ENCODE measurements around the gene MYO18A. TPM values are rescaled to one million over a fixed set of nuclear protein-coding genes. Genes with fewer than 3 reads are reported as not detected.
"Not testable (repeated sequence)": the region's sequence is repeated elsewhere in the genome, so short reads cannot be mapped to it uniquely, and the experiment has no call there.

MYO18A gene
- total RNA-seq, 2 experiments from 2014 or later: 23.8 to 25.0 TPM

DNA sequence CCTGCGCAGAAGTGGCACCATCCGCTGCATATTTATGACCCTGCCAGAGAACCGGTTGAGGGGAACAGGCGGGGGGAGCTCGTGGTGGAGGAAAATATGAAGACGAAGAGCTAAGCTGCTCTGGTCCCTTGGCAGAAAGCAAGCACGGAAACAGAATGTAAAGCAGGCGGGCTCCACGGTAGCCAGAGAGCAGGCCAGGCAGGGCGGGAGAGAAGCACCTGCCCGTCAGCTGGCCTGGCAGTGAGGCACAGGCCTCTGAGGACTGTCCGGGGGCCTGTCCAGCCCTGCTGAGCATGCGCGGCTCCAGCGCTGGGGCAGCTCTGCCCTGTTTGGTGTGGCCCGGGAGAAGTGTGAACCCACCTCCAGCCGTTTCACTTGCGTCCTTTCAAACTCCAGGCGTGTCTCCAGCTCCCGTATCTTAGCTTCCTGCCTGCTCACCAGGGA is 90.6 kb downstream of the MYO18A start:
- H3K27me3 Mint-ChIP-seq (ENCODE audit: low read depth): no peaks in the 10 kb centered on the region
- intact Hi-C loops (cut with micrococcal nuclease): no loop called here
- H3K9me3 Mint-ChIP-seq: no peaks in the 10 kb centered on the region
- no peaks in the 10 kb centered on the region for H3K4me1 Mint-ChIP-seq (ENCODE audit: low read depth)
- H3K36me3 Mint-ChIP-seq (ENCODE audit: low read depth): peaks cover 3% of the 10 kb centered on the region
- CTCF ChIA-PET: interaction anchor here (2.5 to 3.4 kb wide), 2 partner anchors 28 to 124 kb away, joined by 11 to 21 read pairs; no protein-coding TSS in a partner anchor
- DNase-seq: no peak
- H3K27ac Mint-ChIP-seq: no peak overlapping the region
- H3K4me3 Mint-ChIP-seq: no peak overlapping the region

DNA sequence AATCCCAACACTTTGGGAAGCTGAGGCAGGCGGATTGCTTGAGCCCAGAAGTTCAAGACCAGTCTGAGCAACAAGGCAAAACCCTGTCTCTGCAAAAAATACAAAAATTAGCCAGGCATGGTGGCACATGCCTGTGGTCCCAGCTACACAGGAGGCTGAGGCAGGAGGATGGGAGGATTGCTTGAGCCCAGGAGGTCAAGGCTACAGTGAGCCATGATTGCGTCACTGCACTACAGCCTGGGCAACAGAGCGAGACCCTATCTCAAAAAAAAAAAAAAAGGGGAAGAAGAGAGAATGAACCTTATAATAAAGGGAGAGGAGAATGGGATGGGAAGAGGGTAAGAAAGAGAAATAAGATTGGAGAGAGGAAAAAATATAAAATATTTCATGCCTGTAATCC is 91.4 kb downstream of the MYO18A start:
- H3K36me3 Mint-ChIP-seq (ENCODE audit: low read depth); CTCF ChIA-PET; H3K4me3 Mint-ChIP-seq; intact Hi-C loops (cut with micrococcal nuclease); H3K4me1 Mint-ChIP-seq (ENCODE audit: low read depth); H3K27ac Mint-ChIP-seq; H3K9me3 Mint-ChIP-seq; DNase-seq; H3K27me3 Mint-ChIP-seq (ENCODE audit: low read depth): not testable (repeated sequence)

DNA sequence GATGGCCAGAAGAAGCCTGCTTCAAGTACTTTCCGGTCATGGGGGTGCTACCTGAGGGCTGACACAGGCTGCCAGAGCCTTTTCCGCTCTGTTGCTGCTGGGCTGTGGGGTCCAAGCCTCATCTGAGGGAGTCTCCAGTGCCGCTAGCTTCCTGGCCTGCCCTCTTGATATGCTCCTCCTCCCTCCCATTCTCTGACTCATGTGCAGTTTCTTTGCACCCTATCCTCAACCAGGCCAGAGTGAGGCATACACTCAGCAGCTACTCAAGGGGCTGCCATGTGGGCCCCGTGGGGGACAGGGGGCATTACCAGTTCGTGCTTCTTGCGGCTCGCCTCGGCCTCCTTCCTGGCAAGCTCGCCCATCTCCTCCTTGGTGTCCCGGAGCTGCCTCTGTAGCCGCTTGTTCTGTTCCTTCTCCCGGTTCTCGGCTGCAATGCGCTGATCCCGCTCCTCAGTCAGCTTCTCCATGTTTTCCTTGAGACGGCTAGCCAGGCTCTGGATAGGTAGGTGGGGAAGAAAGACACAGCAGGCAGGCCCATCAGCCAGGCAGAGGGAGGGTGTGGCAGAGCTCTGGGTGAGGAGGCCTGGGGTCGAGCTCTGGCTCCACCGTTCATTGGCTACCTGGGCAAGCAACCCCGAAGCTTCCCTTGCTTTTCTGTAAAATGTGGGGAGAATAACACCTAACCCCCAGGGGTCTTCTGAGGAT is 93.4 kb downstream of the MYO18A start:
- Mint-ChIP-seq H3K4me3 (no peak overlapping the region), H3K9me3 (no peaks in the 10 kb centered on the region), H3K27me3 (ENCODE audit: low read depth) (no peaks in the 10 kb centered on the region), H3K4me1 (ENCODE audit: low read depth) (no peaks in the 10 kb centered on the region), H3K27ac (no peak overlapping the region), H3K36me3 (ENCODE audit: low read depth) (peaks cover 2% of the 10 kb centered on the region)
- intact Hi-C loops (cut with micrococcal nuclease): no loop called here
- DNase-seq: no peak
- CTCF ChIA-PET: interaction anchor here (1.6 kb wide), 1 partner anchor 25 kb away, joined by 5 read pairs; no protein-coding TSS in a partner anchor

DNA sequence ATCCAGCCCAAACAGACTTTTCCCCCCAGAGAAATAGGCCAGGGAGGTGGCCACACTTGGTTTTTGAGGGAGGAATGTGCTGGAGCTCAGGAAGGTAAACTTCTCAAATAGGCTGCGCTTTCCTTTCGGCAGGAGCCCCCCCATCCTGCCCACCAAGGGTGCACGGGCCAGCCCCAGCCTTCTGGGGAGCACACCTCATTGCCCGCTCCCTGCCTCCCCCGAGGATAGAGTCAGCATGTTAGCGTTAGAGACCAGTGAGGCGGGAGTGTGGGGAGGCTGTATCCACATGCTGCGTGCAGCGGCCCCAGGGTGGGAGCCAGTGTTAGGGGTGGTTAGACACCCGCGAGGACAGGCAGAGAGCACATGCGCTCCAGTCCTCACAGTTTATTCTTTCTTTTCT is 95.0 kb downstream of the MYO18A start:
- no peak overlapping the region for H3K27ac Mint-ChIP-seq
- intact Hi-C loops (cut with micrococcal nuclease): no loop called here
- peaks cover 2% of the 10 kb centered on the region for H3K36me3 Mint-ChIP-seq (ENCODE audit: low read depth)
- H3K4me1 Mint-ChIP-seq (ENCODE audit: low read depth): no peaks in the 10 kb centered on the region
- no peak for DNase-seq
- H3K27me3 Mint-ChIP-seq (ENCODE audit: low read depth): no peaks in the 10 kb centered on the region
- no peak overlapping the region for H3K4me3 Mint-ChIP-seq
- H3K9me3 Mint-ChIP-seq: no peaks in the 10 kb centered on the region
- CTCF ChIA-PET: interaction anchor here (0.8 kb wide), 1 partner anchor 39 kb away, joined by 3 read pairs; no protein-coding TSS in a partner anchor

DNA sequence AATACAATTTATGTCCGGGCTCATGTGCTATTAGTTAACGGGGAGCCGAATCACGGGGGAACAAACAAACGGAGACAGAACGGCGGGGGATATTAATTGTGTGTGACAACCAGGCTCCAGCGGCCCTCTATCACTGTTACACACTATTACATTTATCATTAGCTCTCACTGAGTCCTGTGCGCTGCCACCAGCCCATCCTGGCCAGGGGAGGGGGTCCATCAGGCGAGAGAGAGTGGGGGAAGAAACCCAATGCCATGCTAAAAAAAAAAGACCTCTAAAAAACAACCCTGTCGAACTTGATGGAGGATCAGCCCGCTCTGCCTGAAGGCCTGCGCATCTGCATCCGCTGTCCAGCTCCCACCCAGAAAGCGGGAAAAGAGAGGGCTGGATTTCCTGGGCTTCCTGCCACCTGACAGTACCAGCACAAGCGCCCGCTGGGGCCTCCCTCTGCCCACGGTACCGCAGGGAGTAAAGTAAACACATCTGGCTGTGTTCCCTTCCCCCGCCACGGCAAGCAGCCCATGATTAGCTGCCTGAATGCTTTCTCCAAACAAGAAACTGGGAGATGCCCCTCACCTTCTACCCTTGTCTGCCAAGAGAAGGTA is 95.6 kb downstream of the MYO18A start:
- no peaks in the 10 kb centered on the region for H3K4me1 Mint-ChIP-seq (ENCODE audit: low read depth)
- no peak overlapping the region for H3K4me3 Mint-ChIP-seq
- H3K27ac Mint-ChIP-seq: no peak overlapping the region
- CTCF ChIA-PET: no interaction called here
- H3K9me3 Mint-ChIP-seq: no peaks in the 10 kb centered on the region
- intact Hi-C loops (cut with micrococcal nuclease): no loop called here
- H3K27me3 Mint-ChIP-seq (ENCODE audit: low read depth): no peaks in the 10 kb centered on the region
- no peak for DNase-seq
- H3K36me3 Mint-ChIP-seq (ENCODE audit: low read depth): peaks cover 2% of the 10 kb centered on the region

DNA sequence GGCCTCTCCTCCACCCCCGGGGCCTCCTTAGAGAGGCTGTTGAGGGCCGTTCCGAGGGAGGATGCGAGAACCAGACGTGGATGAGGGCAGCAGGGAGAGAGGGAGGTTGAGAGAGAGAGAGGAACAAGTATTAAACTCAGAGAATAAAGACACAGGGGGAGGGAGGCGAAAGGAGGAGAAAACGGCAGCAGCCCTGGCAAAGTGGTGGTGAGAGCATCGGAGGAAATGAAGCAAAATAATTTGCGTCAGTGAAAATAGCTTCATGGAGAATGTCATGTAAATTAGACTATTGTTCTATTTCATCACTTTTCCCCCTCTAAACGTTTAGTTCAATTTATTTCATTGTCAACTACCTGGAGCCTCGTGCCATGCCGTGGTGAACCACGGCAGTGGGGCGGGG is 99.2 kb downstream of the MYO18A start:
- no peaks in the 10 kb centered on the region for H3K36me3 Mint-ChIP-seq (ENCODE audit: low read depth)
- DNase-seq: no peak
- H3K9me3 Mint-ChIP-seq: no peaks in the 10 kb centered on the region
- intact Hi-C loops (cut with micrococcal nuclease): no loop called here
- no peaks in the 10 kb centered on the region for H3K4me1 Mint-ChIP-seq (ENCODE audit: low read depth)
- H3K27ac Mint-ChIP-seq: peak overlapping the region; percentile 21
- no peaks in the 10 kb centered on the region for H3K27me3 Mint-ChIP-seq (ENCODE audit: low read depth)
- H3K4me3 Mint-ChIP-seq: no peak overlapping the region
- CTCF ChIA-PET: no interaction called here

DNA sequence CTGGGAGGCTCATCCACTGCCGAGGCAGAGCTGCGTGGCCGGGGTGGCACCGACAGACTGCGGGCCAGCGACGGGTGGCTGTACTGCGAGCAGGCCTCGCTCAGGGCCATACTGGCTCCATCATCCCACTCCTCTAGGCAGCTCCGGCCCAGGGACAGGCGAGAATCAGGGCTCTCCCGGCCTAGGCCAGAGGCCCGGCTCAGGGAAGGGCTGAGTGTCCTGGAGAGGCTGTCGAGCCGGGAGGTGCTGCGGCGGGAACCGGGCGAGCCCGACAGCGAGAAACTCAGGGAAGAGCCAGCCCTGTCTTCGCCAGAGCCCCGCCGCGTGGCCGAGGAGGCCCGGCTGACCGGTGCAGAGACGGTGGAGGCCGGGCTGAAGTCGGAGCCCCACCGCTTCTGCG is 99.9 kb downstream of the MYO18A start:
- H3K27me3 Mint-ChIP-seq (ENCODE audit: low read depth): no peaks in the 10 kb centered on the region
- H3K36me3 Mint-ChIP-seq (ENCODE audit: low read depth): no peaks in the 10 kb centered on the region
- intact Hi-C loops (cut with micrococcal nuclease): no loop called here
- H3K9me3 Mint-ChIP-seq: no peaks in the 10 kb centered on the region
- no peak for DNase-seq
- no peaks in the 10 kb centered on the region for H3K4me1 Mint-ChIP-seq (ENCODE audit: low read depth)
- CTCF ChIA-PET: interaction anchor here (1.5 kb wide), 1 partner anchor 115 kb away, joined by 10 read pairs; no protein-coding TSS in a partner anchor
- H3K4me3 Mint-ChIP-seq: no peak overlapping the region
- no peak overlapping the region for H3K27ac Mint-ChIP-seq

DNA sequence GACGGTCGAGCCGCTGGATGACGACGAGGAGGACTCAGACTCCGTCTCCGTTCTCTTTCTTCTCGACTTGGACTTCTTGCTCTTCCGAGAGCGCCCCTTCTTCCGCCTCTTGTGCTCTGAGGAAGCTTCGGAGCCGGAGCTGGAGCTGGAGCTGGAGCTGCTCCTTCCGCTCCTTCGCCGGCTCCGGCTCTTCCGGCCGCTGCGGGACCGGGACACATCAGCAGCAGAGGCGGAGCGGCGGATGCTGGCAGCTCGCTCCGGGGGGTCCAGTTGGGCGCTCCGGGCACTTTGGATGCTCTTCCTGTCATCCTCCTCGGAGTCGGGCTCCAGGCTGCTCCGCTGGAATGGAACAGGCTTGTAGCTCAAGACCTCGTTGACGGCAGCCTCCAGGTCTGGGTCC is 100.3 kb downstream of the MYO18A start:
- Mint-ChIP-seq H3K36me3 (ENCODE audit: low read depth) (no peaks in the 10 kb centered on the region), H3K4me3 (no peak overlapping the region), H3K4me1 (ENCODE audit: low read depth) (no peaks in the 10 kb centered on the region), H3K27ac (no peak overlapping the region), H3K27me3 (ENCODE audit: low read depth) (no peaks in the 10 kb centered on the region), H3K9me3 (no peaks in the 10 kb centered on the region)
- DNase-seq: no peak
- intact Hi-C loops (cut with micrococcal nuclease): no loop called here
- CTCF ChIA-PET: interaction anchor here (1.1 to 1.5 kb wide), 2 partner anchors 37 to 114 kb away, joined by 6 to 10 read pairs; no protein-coding TSS in a partner anchor

DNA sequence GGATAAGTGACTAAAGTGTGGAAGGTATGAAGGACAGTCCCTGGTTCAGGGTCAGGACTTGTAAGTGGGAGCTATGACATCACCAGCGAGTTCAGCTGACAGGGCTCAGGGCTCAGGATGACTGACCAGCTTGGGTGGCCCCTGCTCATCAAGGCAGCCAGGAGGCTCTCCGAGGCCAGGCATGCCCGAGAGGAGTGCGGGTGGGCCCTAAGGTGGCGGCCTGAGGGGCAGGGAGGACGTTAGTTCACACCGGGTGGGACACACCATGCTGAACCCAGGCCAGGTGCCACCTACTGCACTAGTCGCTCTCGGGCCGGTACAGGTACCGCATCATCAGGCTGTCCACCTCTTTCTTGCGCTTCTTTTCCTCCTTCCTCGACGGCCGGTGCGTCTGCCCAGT is 100.8 kb downstream of the MYO18A start:
- Mint-ChIP-seq H3K27ac (no peak overlapping the region), H3K27me3 (ENCODE audit: low read depth) (no peaks in the 10 kb centered on the region), H3K9me3 (no peaks in the 10 kb centered on the region), H3K4me1 (ENCODE audit: low read depth) (no peaks in the 10 kb centered on the region), H3K36me3 (ENCODE audit: low read depth) (no peaks in the 10 kb centered on the region), H3K4me3 (no peak overlapping the region)
- no peak for DNase-seq
- intact Hi-C loops (cut with micrococcal nuclease): no loop called here
- CTCF ChIA-PET: interaction anchor here (1.1 to 1.5 kb wide), 2 partner anchors 37 to 114 kb away, joined by 6 to 10 read pairs; no protein-coding TSS in a partner anchor

DNA sequence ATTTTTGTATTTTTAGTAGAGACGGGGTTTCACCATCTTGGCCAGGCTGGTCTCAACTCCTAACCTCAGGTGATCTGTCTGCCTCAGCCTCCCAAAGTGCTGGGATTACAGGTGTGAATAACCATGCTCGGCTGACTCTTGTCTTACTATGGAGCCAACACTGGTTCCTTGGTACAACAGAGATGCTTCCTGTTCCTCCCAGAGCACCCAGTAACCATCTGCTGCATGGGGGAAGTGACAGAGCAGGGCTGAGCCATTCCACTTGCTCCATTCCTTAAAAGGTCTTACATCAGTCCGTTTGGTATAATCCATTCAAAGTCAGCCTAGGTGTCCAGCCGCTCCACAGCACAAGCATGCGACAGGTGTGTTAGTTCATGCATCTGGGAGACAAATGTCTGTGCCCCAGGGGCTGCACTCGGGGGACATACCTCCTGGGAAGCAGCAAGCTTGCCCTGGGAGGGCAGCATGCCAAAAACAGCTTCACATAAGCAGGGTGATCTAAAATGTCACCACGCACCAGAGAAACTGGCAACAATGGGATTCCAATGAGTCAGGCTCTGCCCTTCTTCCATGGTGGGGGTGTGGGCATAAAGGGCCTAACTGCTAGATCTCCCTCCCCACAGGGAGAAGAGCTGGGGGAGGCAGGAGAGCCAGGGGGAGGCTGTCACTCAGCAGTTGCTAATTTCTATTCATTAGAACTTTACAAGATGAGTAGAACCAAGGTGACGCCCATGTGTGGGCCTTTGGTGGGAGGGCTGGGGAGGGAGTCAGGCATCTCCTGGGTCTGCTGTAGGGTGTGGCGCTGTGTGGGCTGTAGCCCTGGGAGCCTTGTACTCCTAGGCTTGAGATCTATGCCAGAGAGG is 101.8 kb downstream of the MYO18A start:
- no peak for DNase-seq

DNA sequence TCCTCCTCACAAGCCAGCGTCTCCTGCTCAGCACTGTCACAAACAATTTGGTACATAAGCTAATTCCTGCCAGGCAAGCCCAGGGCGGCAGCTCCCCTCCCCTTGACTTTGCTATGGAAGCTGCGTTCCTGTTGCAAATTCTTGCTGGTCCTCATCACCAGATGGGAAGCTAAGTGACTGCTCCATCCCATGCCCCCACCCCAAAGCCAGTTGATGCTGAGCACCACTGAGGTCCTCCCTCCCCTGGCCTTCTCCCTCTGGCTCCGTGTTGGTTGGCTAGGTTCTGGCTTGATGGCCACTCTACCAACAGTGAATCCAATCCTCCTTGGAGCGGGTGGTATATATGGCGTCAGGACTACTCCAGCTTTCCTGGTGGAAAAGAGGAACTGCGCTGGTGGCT is 102.9 kb downstream of the MYO18A start:
- no peak for DNase-seq
- H3K27ac Mint-ChIP-seq: no peak overlapping the region

More for the DNA sequence above, 101.8 kb downstream of the MYO18A start:
- H3K4me1 Mint-ChIP-seq (ENCODE audit: low read depth): no peaks in the 10 kb centered on the region
- H3K27ac Mint-ChIP-seq: no peak overlapping the region
- no peaks in the 10 kb centered on the region for H3K9me3 Mint-ChIP-seq
- no peaks in the 10 kb centered on the region for H3K27me3 Mint-ChIP-seq (ENCODE audit: low read depth)
- no peak overlapping the region for H3K4me3 Mint-ChIP-seq
- CTCF ChIA-PET: interaction anchor here (1.1 to 1.5 kb wide), 2 partner anchors 38 to 113 kb away, joined by 6 to 10 read pairs; no protein-coding TSS in a partner anchor
- intact Hi-C loops (cut with micrococcal nuclease): no loop called here
- no peaks in the 10 kb centered on the region for H3K36me3 Mint-ChIP-seq (ENCODE audit: low read depth)

DNA sequence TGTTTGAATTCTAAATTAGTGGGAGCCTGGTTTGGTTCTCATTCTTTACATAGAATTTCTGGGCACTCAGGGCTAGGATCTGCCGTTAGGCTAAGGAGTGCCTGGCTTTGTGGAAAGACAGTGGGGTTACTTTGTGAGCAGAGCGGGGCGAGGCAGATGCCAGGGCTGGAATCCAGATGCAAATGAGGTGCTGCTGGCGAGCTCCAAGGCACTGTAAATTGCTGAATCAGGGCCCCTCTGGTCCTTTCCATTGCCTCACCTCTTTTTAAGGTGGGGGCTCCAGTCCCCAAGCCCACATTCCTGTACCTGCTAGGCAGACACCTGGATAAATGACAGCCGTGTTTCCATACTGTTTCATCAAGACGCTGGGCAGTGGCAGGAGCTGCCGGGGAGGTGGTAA is 103.5 kb downstream of the MYO18A start:
- H3K27me3 Mint-ChIP-seq (ENCODE audit: low read depth): no peaks in the 10 kb centered on the region
- no peak for DNase-seq
- H3K27ac Mint-ChIP-seq: no peak overlapping the region
- intact Hi-C loops (cut with micrococcal nuclease): no loop called here
- H3K4me3 Mint-ChIP-seq: no peak overlapping the region
- no peaks in the 10 kb centered on the region for H3K9me3 Mint-ChIP-seq
- no peaks in the 10 kb centered on the region for H3K4me1 Mint-ChIP-seq (ENCODE audit: low read depth)
- no peaks in the 10 kb centered on the region for H3K36me3 Mint-ChIP-seq (ENCODE audit: low read depth)
- CTCF ChIA-PET: interaction anchor here (1.7 kb wide), 1 partner anchor 40 kb away, joined by 8 read pairs; no protein-coding TSS in a partner anchor

More for the DNA sequence above, 102.9 kb downstream of the MYO18A start:
- CTCF ChIA-PET: no interaction called here
- H3K36me3 Mint-ChIP-seq (ENCODE audit: low read depth): no peaks in the 10 kb centered on the region
- no peaks in the 10 kb centered on the region for H3K9me3 Mint-ChIP-seq
- H3K4me3 Mint-ChIP-seq: no peak overlapping the region
- H3K27me3 Mint-ChIP-seq (ENCODE audit: low read depth): no peaks in the 10 kb centered on the region
- intact Hi-C loops (cut with micrococcal nuclease): no loop called here
- no peaks in the 10 kb centered on the region for H3K4me1 Mint-ChIP-seq (ENCODE audit: low read depth)

Data from activated naive CD4-positive, alpha-beta T cell treated with anti-CD3 and anti-CD28 coated beads for 36 hours (primary cell).